Mesenchymal stem cell (in vitro differentiated cells and primary cell): Measurements from ENCODE around the gene TMEM117.

ENCODE experiments used
- DNase-seq: peaks from one replicate; pipeline ENCODE4 v3.0.0-alpha.2; 2013
- H2AFZ ChIP-seq: one replicate; pipeline ENCODE4 v1.6.1; 2013; ENCODE audit warnings: low read depth, mild to moderate bottlenecking, control low read depth, inconsistent platforms, low read length, moderate library complexity
- H2AK5ac ChIP-seq: 2 replicates; pipeline ENCODE4 v1.6.1; 2013; ENCODE audit warnings: low read length, moderate library complexity, mild to moderate bottlenecking, inconsistent platforms; ENCODE audit not compliant: severe bottlenecking
- H2BK120ac ChIP-seq: one replicate; pipeline ENCODE4 v1.6.1; 2013; ENCODE audit warnings: low read depth, mild to moderate bottlenecking, inconsistent platforms, low read length, moderate library complexity
- H2BK12ac ChIP-seq, 2 experiments: one replicate each; pipeline ENCODE4 v1.6.1; 2013; ENCODE audit warnings: inconsistent platforms in 2 of 2, low read length in 2 of 2, mild to moderate bottlenecking in 2 of 2, moderate library complexity in 2 of 2, control low read depth in 1 of 2
- H2BK15ac ChIP-seq: one replicate; pipeline ENCODE4 v1.6.1; 2013; ENCODE audit warnings: mild to moderate bottlenecking, low read depth, inconsistent platforms; ENCODE audit not compliant: poor library complexity, severe bottlenecking
- H2BK5ac ChIP-seq: 2 replicates; pipeline ENCODE4 v1.6.1; 2013; ENCODE audit warnings: low read depth, mild to moderate bottlenecking, low read length, control low read depth, inconsistent platforms; ENCODE audit not compliant: poor library complexity, severe bottlenecking
- H3K14ac ChIP-seq, 2 experiments: one replicate each; pipeline ENCODE4 v1.6.1; 2013; ENCODE audit warnings: inconsistent platforms in 2 of 2, low read length in 2 of 2, control low read depth in 1 of 2, mild to moderate bottlenecking in 1 of 2, moderate library complexity in 1 of 2
- H3K18ac ChIP-seq, 2 experiments: one replicate each; pipeline ENCODE4 v1.6.1; 2013; ENCODE audit warnings: inconsistent platforms in 2 of 2, low read length in 2 of 2, control low read depth in 1 of 2, low read depth in 1 of 2, mild to moderate bottlenecking in 1 of 2
- H3K23ac ChIP-seq, 2 experiments: one replicate each; pipeline ENCODE4 v1.6.1; 2013; ENCODE audit warnings: inconsistent platforms in 2 of 2, low read length in 2 of 2, mild to moderate bottlenecking in 2 of 2, moderate library complexity in 2 of 2, control low read depth in 1 of 2
- H3K27ac ChIP-seq: 2 replicates; pipeline ENCODE4 v1.5.1; 2013; ENCODE audit warnings: mild to moderate bottlenecking, moderate library complexity, low read length, control low read depth, inconsistent platforms; ENCODE audit not compliant: poor library complexity, severe bottlenecking
- H3K27me3 ChIP-seq, 2 experiments: 2 replicates each; pipeline versions ENCODE4 v1.6.1 to v1.7.0; 2013; ENCODE audit warnings: low read length in 2 of 2, mild to moderate bottlenecking in 2 of 2, moderate library complexity in 2 of 2, control low read depth in 1 of 2, inconsistent platforms in 1 of 2; ENCODE audit not compliant: control insufficient read depth in 1 of 2, insufficient read depth in 1 of 2
- H3K36me3 ChIP-seq, 2 experiments: 2 replicates each; pipeline versions ENCODE4 v1.6.1 to v1.7.0; 2013; ENCODE audit warnings: low read length in 2 of 2, control low read depth in 1 of 2, inconsistent platforms in 1 of 2, low read depth in 1 of 2, mild to moderate bottlenecking in 1 of 2; ENCODE audit not compliant: insufficient read depth in 2 of 2, control insufficient read depth in 1 of 2
- H3K4ac ChIP-seq, 2 experiments: one replicate each; pipeline ENCODE4 v1.6.1; 2013; ENCODE audit warnings: inconsistent platforms in 2 of 2, low read length in 2 of 2, mild to moderate bottlenecking in 2 of 2, moderate library complexity in 2 of 2, control low read depth in 1 of 2, low read depth in 1 of 2
- H3K4me1 ChIP-seq: 2 replicates; pipeline ENCODE4 v1.6.1; 2013; ENCODE audit warnings: low read depth, low read length, control low read depth; ENCODE audit not compliant: control insufficient read depth, insufficient read depth
- H3K4me2 ChIP-seq: 2 replicates; pipeline ENCODE4 v1.6.1; 2013; ENCODE audit warnings: low read length, mild to moderate bottlenecking, inconsistent platforms; ENCODE audit not compliant: poor library complexity, severe bottlenecking
- H3K4me3 ChIP-seq, 2 experiments: 2 replicates each; pipeline versions ENCODE4 v1.5.1 to v1.7.0; 2013; ENCODE audit warnings: low read length in 2 of 2, mild to moderate bottlenecking in 2 of 2, control low read depth in 1 of 2, low read depth in 1 of 2; ENCODE audit not compliant: insufficient read depth in 1 of 2
- H3K79me1 ChIP-seq: replicated peaks from 2 replicates; pipeline ENCODE4 v1.6.1; 2013; ENCODE audit warnings: mild to moderate bottlenecking, control low read depth, low read length, inconsistent platforms; ENCODE audit not compliant: poor library complexity, severe bottlenecking
- H3K9ac ChIP-seq: 2 replicates; pipeline ENCODE4 v1.7.0; 2013; ENCODE audit warnings: mild to moderate bottlenecking, low read length, moderate library complexity
- H3K9me3 ChIP-seq: 2 replicates; pipeline ENCODE4 v1.7.0; 2013; ENCODE audit warnings: mild to moderate bottlenecking, low read length; ENCODE audit not compliant: control insufficient read depth
- H4K8ac ChIP-seq: one replicate; pipeline ENCODE4 v1.6.1; 2013; ENCODE audit warnings: inconsistent platforms, mild to moderate bottlenecking, low read length, moderate library complexity
- H4K91ac ChIP-seq: one replicate; pipeline ENCODE4 v1.6.1; 2013; ENCODE audit warnings: mild to moderate bottlenecking, low read length, inconsistent platforms
- WGBS: methylation state at CpG from one replicate; pipeline ENCODE4 v1.1.7; 2013; ENCODE audit warnings: mixed read lengths; 5-methylcytosine and 5-hydroxymethylcytosine counted together

TMEM117 gene

DNA sequence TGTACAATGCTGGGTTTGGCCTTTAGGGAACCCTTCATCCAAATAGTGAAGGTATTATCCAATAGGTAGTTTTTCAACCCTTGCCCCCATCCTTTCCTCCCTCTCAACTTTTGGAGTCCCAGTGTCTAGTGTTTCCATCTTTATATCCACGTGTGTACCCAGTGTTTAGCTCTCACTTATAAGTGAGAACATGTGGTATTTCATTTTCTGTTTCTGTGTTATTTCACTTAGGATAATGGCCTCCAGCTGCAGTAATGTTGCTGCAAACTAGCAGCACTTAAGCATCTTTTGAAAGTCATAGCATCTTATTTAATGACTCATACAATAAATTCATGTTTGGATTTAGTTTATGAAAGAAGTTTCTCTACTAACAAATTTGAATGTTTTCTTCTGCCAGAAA lies 597.8 kb downstream of the TMEM117 start:
- Histone ChIP-seq H4K8ac (no peak overlapping the region), H3K9me3 (no peaks in the 10 kb centered on the region), H2BK5ac (no peak overlapping the region), H3K4me1 (no peaks in the 10 kb centered on the region), H3K9ac (no peak overlapping the region), H3K4me2 (no peak overlapping the region), H3K79me1 (no peaks in the 10 kb centered on the region), H3K18ac (no peak overlapping the region), H3K36me3 (no peaks in the 10 kb centered on the region), H2AK5ac (no peak overlapping the region), H3K4ac (no peak overlapping the region), H3K23ac (no peak overlapping the region), H3K27ac (no peak overlapping the region), H2BK15ac (no peak overlapping the region), H2BK12ac (no peak overlapping the region), H2BK120ac (no peak overlapping the region), H3K4me3 (no peak overlapping the region), H4K91ac (no peak overlapping the region), H2AFZ (no peak overlapping the region), H3K14ac (no peak overlapping the region), H3K27me3 (no peaks in the 10 kb centered on the region)
- WGBS = 60% methylated on average over 1 of the region's 1 CpG
- no peak for DNase-seq

GRCh38 chr12:44436756-44437155 lies 600.9 kb downstream of the TMEM117 start:
- Histone ChIP-seq H4K8ac (no peak overlapping the region), H3K4me1 (no peaks in the 10 kb centered on the region), H2BK5ac (no peak overlapping the region), H2BK15ac (no peak overlapping the region), H3K14ac (no peak overlapping the region), H3K79me1 (no peaks in the 10 kb centered on the region), H2BK120ac (no peak overlapping the region), H2AFZ (no peak overlapping the region), H3K27ac (no peak overlapping the region), H3K23ac (no peak overlapping the region), H3K36me3 (no peaks in the 10 kb centered on the region), H3K27me3 (no peaks in the 10 kb centered on the region), H3K4me2 (no peak overlapping the region), H2AK5ac (no peak overlapping the region), H3K9me3 (no peaks in the 10 kb centered on the region), H2BK12ac (no peak overlapping the region), H3K18ac (no peak overlapping the region), H4K91ac (no peak overlapping the region), H3K9ac (no peak overlapping the region), H3K4me3 (no peak overlapping the region), H3K4ac (no peak overlapping the region)
- no peak for DNase-seq
- WGBS = 63% methylated on average over 5 of the region's 5 CpGs
